HEK293 (cell line): Measurements from ENCODE around the gene KIAA1671.

Experiments
- CTCF ChIA-PET: fragments of 350-600 bp; formaldehyde crosslinking; extraction: SDS; loops from one replicate; lab custom pipeline; 2021; ENCODE audit warnings: antibody characterized with exemption; lab: Yijun Ruan, JAX
- POLR2A ChIA-PET: fragments of 300-600 bp; formaldehyde crosslinking; extraction: SDS; loops from one replicate; lab custom pipeline; 2020; ENCODE audit warnings: antibody characterized with exemption, inconsistent platforms; lab: Yijun Ruan, JAX
- H3K27ac ChIP-seq: fragments of 200-500 bp; sonication (Bioruptor generic); 2 replicates; pipeline ENCODE4 v1.5.1; 2014; ENCODE audit warnings: low read depth, low read length, control low read depth, inconsistent platforms; ENCODE audit errors: extremely low read depth
- H3K36me3 ChIP-seq, 2 experiments: fragments of 200-500 bp in 1 of 2; sonication (Bioruptor generic) in 1 of 2; 1 replicate in 1 of 2; 2 replicates in 1 of 2; pipeline ENCODE4 v1.5.1; 2014 to 2017; ENCODE audit warnings: inconsistent platforms in 2 of 2, low read length in 2 of 2; ENCODE audit not compliant: control insufficient read depth in 2 of 2, insufficient read depth in 1 of 2
- H3K4me1 ChIP-seq: fragments of 200-500 bp; sonication (Bioruptor generic); 2 replicates; pipeline ENCODE4 v1.5.1; 2014; ENCODE audit warnings: mild to moderate bottlenecking, low read length, inconsistent platforms; ENCODE audit not compliant: control insufficient read depth, insufficient read depth
- H3K4me3 ChIP-seq: 2 replicates; pipeline ENCODE4 v1.5.1; 2011; ENCODE audit warnings: low read depth, mild to moderate bottlenecking, control low read depth, low read length, moderate library complexity
- H3K9me3 ChIP-seq: fragments of 200-500 bp; sonication (Bioruptor generic); 2 replicates; pipeline ENCODE4 v1.5.1; 2014; ENCODE audit warnings: low read depth, low read length, inconsistent platforms; ENCODE audit not compliant: control insufficient read depth, insufficient read depth
- FEZF1 ChIP-seq: fragments of 450-650 bp; formaldehyde crosslinking; IDR thresholded peaks from 2 replicates; pipeline ENCODE4 v1.5.1; 2016; ENCODE audit warnings: missing biosample characterization, missing genetic modification characterization
- GLI4 ChIP-seq: fragments of 450-650 bp; formaldehyde crosslinking; IDR thresholded peaks from 2 replicates; pipeline ENCODE4 v1.5.1; 2016; ENCODE audit warnings: missing biosample characterization, missing genetic modification characterization
- HOXA7 ChIP-seq: sonication (generic); formaldehyde crosslinking; IDR thresholded peaks from 2 replicates; pipeline ENCODE4 v1.8.1; 2022; ENCODE audit warnings: missing genetic modification reagents, borderline replicate concordance
- REPIN1 ChIP-seq: fragments of 450-650 bp; formaldehyde crosslinking; IDR thresholded peaks from 2 replicates; pipeline ENCODE4 v1.5.1; 2017; ENCODE audit warnings: missing biosample characterization, missing genetic modification characterization, low read depth
- SCRT1 ChIP-seq: fragments of 450-650 bp; formaldehyde crosslinking; IDR thresholded peaks from 2 replicates; pipeline ENCODE4 v1.5.1; 2016; ENCODE audit warnings: missing biosample characterization, missing genetic modification characterization, borderline replicate concordance
- SCRT2 ChIP-seq: fragments of 450-650 bp; formaldehyde crosslinking; IDR thresholded peaks from 2 replicates; pipeline ENCODE4 v1.5.1; 2016; ENCODE audit warnings: missing biosample characterization, missing genetic modification characterization
- TRIM28 ChIP-seq: IDR thresholded peaks from 2 replicates; pipeline ENCODE4 v1.6.1; 2011; ENCODE audit warnings: low read length, control low read depth, borderline replicate concordance
- ZBTB10 ChIP-seq: fragments of 450-650 bp; formaldehyde crosslinking; IDR thresholded peaks from 2 replicates; pipeline ENCODE4 v1.5.1; 2016; ENCODE audit warnings: missing biosample characterization, missing genetic modification characterization
- ZBTB17 ChIP-seq: fragments of 450-650 bp; formaldehyde crosslinking; IDR thresholded peaks from 2 replicates; pipeline ENCODE4 v1.5.1; 2016; ENCODE audit warnings: missing biosample characterization, missing genetic modification characterization
- ZNF10 ChIP-seq: fragments of 450-650 bp; formaldehyde crosslinking; IDR thresholded peaks from 2 replicates; pipeline ENCODE4 v1.5.1; 2017; ENCODE audit warnings: missing biosample characterization, missing genetic modification characterization
- ZNF274 ChIP-seq, 2 experiments: fragments of 200-500 bp in 1 of 2; fragments of 450-650 bp in 1 of 2; sonication (Bioruptor generic) in 1 of 2; formaldehyde crosslinking in 1 of 2; IDR thresholded peaks; 2 replicates each; pipeline versions ENCODE4 v1.5.1 to v1.6.1; 2014 to 2016; ENCODE audit warnings: borderline replicate concordance in 1 of 2, inconsistent platforms in 1 of 2, low read length in 1 of 2, missing biosample characterization in 1 of 2, missing genetic modification characterization in 1 of 2
- ZNF302 ChIP-seq: fragments of 450-650 bp; formaldehyde crosslinking; IDR thresholded peaks from 2 replicates; pipeline ENCODE4 v1.5.1; 2016; ENCODE audit warnings: missing biosample characterization, missing genetic modification characterization, low read depth
- ZNF416 ChIP-seq: fragments of 450-650 bp; formaldehyde crosslinking; IDR thresholded peaks from 2 replicates; pipeline ENCODE4 v1.5.1; 2016; ENCODE audit warnings: missing biosample characterization, missing genetic modification characterization
- ZNF423 ChIP-seq: fragments of 450-650 bp; formaldehyde crosslinking; IDR thresholded peaks from 2 replicates; pipeline ENCODE4 v1.5.1; 2016; ENCODE audit warnings: missing biosample characterization, missing genetic modification characterization
- ZNF426 ChIP-seq: fragments of 450-650 bp; formaldehyde crosslinking; IDR thresholded peaks from 2 replicates; pipeline ENCODE4 v1.5.1; 2017; ENCODE audit warnings: missing biosample characterization, missing genetic modification characterization, mild to moderate bottlenecking, inconsistent platforms, moderate library complexity
- ZNF529 ChIP-seq: fragments of 450-650 bp; formaldehyde crosslinking; IDR thresholded peaks from 2 replicates; pipeline ENCODE4 v1.5.1; 2017; ENCODE audit warnings: missing genetic modification characterization, missing biosample characterization; ENCODE audit not compliant: insufficient replicate concordance
- ZNF549 ChIP-seq: fragments of 450-650 bp; IDR thresholded peaks from 2 replicates; pipeline ENCODE4 v1.5.1; 2018; ENCODE audit warnings: missing biosample characterization, missing genetic modification characterization, mild to moderate bottlenecking, inconsistent platforms, moderate library complexity
- ZNF555 ChIP-seq: fragments of 450-650 bp; formaldehyde crosslinking; conservative IDR thresholded peaks from 2 replicates; pipeline ENCODE4 v1.5.1; 2017; ENCODE audit warnings: missing biosample characterization, mild to moderate bottlenecking, missing genetic modification characterization, inconsistent platforms
- ZNF677 ChIP-seq: fragments of 450-650 bp; IDR thresholded peaks from 2 replicates; pipeline ENCODE4 v1.5.0; 2018; ENCODE audit warnings: missing biosample characterization, mild to moderate bottlenecking, missing genetic modification characterization, moderate library complexity
- TF ChIP-seq, protein P1 (sequence below): fragments of 450-650 bp; formaldehyde crosslinking; IDR thresholded peaks from 2 replicates; pipeline ENCODE4 v1.5.1; 2016; ENCODE audit warnings: missing biosample characterization, missing genetic modification characterization, borderline replicate concordance

KIAA1671 gene

DNA sequence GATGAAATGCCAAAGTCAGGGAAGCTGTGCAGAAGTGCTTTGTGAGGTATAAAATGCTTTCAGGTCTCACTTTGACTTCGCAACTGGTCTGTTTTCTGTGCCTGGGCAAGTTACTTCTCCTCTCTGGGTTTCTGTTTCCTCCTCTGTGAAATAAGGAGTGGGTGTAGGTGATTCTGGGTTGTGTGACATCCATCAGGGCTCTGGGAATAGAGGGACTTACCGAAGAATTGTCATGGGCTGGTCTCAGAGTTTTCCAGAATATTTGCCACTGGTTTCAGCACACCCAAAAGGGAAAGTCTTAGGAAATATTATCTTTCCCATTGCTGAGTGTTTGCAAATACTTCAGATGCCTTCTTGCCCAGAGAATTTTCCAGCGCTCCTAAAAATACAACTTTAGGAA is 118.4 kb downstream of the KIAA1671 start:
- Histone ChIP-seq H3K27ac (no peak overlapping the region), H3K36me3 (no peaks in the 10 kb centered on the region; a peak in 1 of 3 replicates), H3K4me3 (no peak overlapping the region), H3K4me1 (no peaks in the 10 kb centered on the region), H3K9me3 (no peaks in the 10 kb centered on the region)
- TF ChIP-seq REPIN1 (tag by site-specific recombination) (no peak), ZNF555 (no peak), ZBTB10 (tag by site-specific recombination) (no peak)
- ChIA-PET CTCF (interaction anchor here (1.9 kb wide), 1 partner anchor 11 kb away, joined by 10 read pairs; no protein-coding TSS in a partner anchor), POLR2A (no interaction called here)

DNA sequence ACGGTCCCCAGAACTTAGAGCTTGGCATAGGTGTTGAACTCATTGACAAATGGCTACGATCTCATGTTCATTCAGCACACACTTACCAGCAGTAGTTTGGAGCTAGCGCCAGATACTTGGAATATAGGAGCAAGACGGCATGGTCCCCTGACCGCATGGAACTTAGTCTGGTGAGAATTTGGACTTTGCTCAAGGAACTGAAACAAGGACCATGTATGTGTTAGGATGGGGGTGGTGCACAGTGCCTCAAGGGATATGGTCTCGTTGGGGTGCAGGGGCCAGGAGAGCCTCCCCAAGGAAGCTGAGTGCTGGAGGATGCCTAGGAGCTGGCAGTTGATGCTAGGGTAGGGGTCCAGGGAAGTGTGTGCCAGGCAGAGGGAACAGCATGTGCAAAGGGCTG is 119.2 kb downstream of the KIAA1671 start:
- CTCF ChIA-PET, result interaction anchor here (0.7 to 1.9 kb wide), 3 partner anchors 10 to 133 kb away, joined by 4 to 10 read pairs (median 10); no protein-coding TSS in a partner anchor
- no peak for TF ChIP-seq REPIN1 (tag by site-specific recombination)
- TF ChIP-seq FEZF1, result no peak
- TF ChIP-seq ZNF529 (tag by site-specific recombination), result no peak
- TF ChIP-seq ZNF416 (tag by site-specific recombination), result no peak
- TF ChIP-seq ZNF302, result no peak
- TF ChIP-seq TRIM28, result no peak
- no peak for TF ChIP-seq ZNF10

DNA sequence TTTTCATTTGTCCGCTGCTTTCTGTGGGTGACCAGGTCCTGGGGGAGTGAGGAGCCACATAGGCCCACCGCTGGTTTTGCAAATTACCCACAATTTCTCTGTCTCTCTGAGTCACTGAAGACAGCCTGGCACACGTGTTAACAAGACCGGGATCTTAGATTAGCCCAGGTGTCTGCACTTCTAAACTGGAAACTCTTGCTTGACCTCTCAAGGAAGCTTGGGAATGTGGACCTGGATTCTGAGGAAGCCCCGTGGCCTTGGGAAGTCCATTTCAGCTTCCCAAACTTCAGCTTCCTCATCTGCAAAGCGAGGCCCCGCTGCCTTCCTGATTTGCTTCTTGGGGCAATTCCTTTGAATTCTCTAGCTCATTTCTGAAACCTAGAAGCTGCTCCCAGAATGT is 119.9 kb downstream of the KIAA1671 start:
- no peaks in the 10 kb centered on the region for H3K36me3 ChIP-seq
- ChIA-PET POLR2A (interaction anchor here (0.6 to 1.1 kb wide), 2 partner anchors 13 to 689 kb away, joined by 3 to 5 read pairs; no protein-coding TSS in a partner anchor), CTCF (interaction anchor here (1.3 to 1.9 kb wide), 2 partner anchors 9 to 134 kb away, joined by 10 read pairs; no protein-coding TSS in a partner anchor)
- TF ChIP-seq GLI4 (tag by site-specific recombination), result no peak
- no peak for TF ChIP-seq ZBTB17 (tag by site-specific recombination)
- no peak for TF ChIP-seq ZNF426 (tag by site-specific recombination)
- TF ChIP-seq ZNF274 (IDR thresholded peaks at IDR 0.05; ENCODE audit: low read length), result no peak
- TF ChIP-seq ZNF274 (tag by site-specific recombination; IDR thresholded peaks at IDR 0.05; ENCODE audit: borderline replicate concordance), result no peak
- TF ChIP-seq ZNF549, result no peak
- TF ChIP-seq HOXA7, result no peak
- no peak for TF ChIP-seq ZNF423
- H3K4me3 ChIP-seq, result no peak overlapping the region
- H3K4me1 ChIP-seq, result no peaks in the 10 kb centered on the region
- no peaks in the 10 kb centered on the region for H3K9me3 ChIP-seq
- H3K27ac ChIP-seq, result no peak overlapping the region

More for the DNA sequence above, 119.2 kb downstream of the KIAA1671 start:
- no peaks in the 10 kb centered on the region for H3K4me1 ChIP-seq
- no peak overlapping the region for H3K4me3 ChIP-seq
- H3K36me3 ChIP-seq, result no peaks in the 10 kb centered on the region
- no peak overlapping the region for H3K27ac ChIP-seq
- no peaks in the 10 kb centered on the region for H3K9me3 ChIP-seq
- POLR2A ChIA-PET, result no interaction called here

DNA sequence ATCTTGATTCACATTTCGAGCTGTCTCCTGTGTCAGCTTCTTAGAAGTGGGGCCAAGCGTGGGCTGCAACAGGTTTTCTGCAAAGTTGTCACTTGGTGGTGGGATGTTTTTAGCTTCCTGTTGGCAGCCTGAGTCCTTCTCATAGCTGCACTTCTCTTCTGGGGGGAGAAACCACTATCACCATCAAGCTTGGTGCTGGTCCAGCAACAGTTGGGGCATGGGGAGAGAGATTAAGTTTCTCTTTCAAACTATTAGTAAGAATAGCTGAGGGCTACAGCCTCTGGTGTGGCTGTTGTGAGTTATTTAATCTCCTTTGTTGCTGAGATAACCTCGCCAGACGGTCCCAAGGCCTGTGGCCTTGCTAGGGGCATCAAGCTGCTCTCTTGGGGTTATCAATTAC is 123.8 kb downstream of the KIAA1671 start:
- Histone ChIP-seq H3K4me3 (no peak overlapping the region), H3K27ac (no peak overlapping the region), H3K9me3 (no peaks in the 10 kb centered on the region), H3K4me1 (no peaks in the 10 kb centered on the region), H3K36me3 (no peaks in the 10 kb centered on the region)
- POLR2A ChIA-PET, result no interaction called here
- TF ChIP-seq, protein P1, sequence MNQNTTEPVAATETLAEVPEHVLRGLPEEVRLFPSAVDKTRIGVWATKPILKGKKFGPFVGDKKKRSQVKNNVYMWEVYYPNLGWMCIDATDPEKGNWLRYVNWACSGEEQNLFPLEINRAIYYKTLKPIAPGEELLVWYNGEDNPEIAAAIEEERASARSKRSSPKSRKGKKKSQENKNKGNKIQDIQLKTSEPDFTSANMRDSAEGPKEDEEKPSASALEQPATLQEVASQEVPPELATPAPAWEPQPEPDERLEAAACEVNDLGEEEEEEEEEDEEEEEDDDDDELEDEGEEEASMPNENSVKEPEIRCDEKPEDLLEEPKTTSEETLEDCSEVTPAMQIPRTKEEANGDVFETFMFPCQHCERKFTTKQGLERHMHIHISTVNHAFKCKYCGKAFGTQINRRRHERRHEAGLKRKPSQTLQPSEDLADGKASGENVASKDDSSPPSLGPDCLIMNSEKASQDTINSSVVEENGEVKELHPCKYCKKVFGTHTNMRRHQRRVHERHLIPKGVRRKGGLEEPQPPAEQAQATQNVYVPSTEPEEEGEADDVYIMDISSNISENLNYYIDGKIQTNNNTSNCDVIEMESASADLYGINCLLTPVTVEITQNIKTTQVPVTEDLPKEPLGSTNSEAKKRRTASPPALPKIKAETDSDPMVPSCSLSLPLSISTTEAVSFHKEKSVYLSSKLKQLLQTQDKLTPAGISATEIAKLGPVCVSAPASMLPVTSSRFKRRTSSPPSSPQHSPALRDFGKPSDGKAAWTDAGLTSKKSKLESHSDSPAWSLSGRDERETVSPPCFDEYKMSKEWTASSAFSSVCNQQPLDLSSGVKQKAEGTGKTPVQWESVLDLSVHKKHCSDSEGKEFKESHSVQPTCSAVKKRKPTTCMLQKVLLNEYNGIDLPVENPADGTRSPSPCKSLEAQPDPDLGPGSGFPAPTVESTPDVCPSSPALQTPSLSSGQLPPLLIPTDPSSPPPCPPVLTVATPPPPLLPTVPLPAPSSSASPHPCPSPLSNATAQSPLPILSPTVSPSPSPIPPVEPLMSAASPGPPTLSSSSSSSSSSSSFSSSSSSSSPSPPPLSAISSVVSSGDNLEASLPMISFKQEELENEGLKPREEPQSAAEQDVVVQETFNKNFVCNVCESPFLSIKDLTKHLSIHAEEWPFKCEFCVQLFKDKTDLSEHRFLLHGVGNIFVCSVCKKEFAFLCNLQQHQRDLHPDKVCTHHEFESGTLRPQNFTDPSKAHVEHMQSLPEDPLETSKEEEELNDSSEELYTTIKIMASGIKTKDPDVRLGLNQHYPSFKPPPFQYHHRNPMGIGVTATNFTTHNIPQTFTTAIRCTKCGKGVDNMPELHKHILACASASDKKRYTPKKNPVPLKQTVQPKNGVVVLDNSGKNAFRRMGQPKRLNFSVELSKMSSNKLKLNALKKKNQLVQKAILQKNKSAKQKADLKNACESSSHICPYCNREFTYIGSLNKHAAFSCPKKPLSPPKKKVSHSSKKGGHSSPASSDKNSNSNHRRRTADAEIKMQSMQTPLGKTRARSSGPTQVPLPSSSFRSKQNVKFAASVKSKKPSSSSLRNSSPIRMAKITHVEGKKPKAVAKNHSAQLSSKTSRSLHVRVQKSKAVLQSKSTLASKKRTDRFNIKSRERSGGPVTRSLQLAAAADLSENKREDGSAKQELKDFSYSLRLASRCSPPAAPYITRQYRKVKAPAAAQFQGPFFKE (tag by site-specific recombination), result no peak
- TF ChIP-seq ZNF677 (tag by site-specific recombination) (no peak), SCRT1 (peak; percentile 43; the same call in 1 of the 2 replicates), SCRT2 (tag by site-specific recombination) (peak; percentile 93)
- CTCF ChIA-PET, result interaction anchor here (0.5 to 1.9 kb wide), 10 partner anchors 17 to 829 kb away, joined by 3 to 9 read pairs (median 6); no protein-coding TSS in a partner anchor
